Measurements from ENCODE around the gene HOOK2.
A peak's percentile ranks its signal among the peaks of the same experiment; 100 is the strongest.

HOOK2 gene

GRCh38 chr19:12793290-12794195 is 18.2 kb upstream of the HOOK2 start:
- peak; percentile 88 for DNase-seq

DNA sequence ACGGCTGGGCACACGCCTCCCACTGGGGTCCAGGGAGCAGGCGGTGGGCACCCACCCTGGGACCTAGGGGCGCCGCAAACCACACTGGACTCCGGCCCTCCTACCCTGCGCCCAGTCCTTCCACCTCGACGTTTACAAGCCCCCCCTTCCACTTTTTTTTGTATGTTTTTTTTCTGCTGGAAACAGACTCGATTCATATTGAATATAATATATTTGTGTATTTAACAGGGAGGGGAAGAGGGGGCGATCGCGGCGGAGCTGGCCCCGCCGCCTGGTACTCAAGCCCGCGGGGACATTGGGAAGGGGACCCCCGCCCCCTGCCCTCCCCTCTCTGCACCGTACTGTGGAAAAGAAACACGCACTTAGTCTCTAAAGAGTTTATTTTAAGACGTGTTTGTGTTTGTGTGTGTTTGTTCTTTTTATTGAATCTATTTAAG is 17.5 kb upstream of the HOOK2 start:
- DNase-seq, result no peak

GRCh38 chr19:12792051-12792852 is 16.9 kb upstream of the HOOK2 start:
- peak; percentile 46 for DNase-seq

- DNase-seq, result peak; percentile 94
These were observed 16.1 kb upstream of the HOOK2 start, which contains the start of gene JUNB for GRCh38 chr19:12791345-12792050. Gene JUNB (plus strand): TSS chr19:12791486. CDS start chr19:12791772, 286 bp downstream.

DNA sequence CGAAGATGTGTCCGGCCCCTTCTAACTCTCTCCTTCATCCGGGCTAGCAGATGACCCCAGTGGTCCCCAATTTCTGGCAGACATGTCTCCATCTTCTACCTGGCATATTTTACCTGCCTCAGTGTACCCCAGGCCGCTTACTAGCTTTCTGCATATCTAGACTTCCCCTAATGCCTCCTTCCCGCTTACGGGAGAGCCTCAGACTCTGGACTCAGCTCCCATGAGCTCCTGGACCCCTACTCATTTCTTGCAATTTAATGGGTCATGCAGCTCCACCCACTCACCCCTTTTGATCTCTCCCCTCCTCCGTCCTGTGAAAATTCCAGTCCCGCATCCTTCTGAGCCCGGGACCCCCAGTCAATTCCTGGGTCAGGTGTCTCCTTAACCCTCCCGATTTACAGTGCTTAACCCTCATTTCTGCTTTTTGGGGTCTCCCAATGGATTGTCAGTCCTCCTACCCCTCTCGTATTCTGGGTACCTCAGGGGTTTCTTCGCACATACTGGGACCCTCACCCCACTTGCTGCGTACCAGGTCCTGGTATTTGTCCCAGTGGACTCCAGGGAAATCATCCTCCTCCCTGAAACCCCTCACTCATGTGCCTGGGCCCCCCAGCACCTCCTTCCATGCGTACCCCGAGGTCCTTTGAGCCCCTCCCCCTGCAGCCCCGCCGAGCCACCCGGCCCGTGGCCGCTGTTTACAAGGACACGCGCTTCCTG is 15.4 kb upstream of the HOOK2 start:
- peak; percentile 15 for DNase-seq

GRCh38 chr19:12789904-12790619 is 14.7 kb upstream of the HOOK2 start:
- peak; percentile 97 for DNase-seq

GRCh38 chr19:12789098-12789903 is 13.9 kb upstream of the HOOK2 start:
- DNase-seq, result no peak

DNA sequence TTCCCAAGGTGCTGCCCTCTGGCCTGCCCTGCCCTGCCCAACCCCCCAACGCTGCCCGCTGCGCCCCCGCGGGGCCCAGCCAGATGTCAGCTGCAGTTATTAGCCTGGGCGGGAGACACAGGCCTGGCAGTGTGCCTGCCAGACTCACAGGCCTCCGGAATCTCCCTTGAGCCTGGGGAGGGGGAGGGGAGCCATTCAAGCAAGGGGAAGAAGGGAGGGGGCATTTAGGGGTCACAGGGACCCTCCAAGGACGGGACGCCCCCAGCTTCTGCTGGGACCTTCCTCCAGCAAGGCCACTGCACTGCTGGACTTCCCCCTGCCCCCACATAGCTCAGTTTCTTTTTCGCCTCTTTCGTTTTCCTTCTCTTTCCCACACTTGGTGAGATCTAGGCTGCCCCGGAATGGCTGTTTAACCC is 13.3 kb upstream of the HOOK2 start:
- peak; percentile 43 for DNase-seq

- no peak for DNase-seq
These were observed 12.8 kb upstream of the HOOK2 start for GRCh38 chr19:12788042-12788681.

GRCh38 chr19:12787458-12787857 is 12.1 kb upstream of the HOOK2 start:
- no peak for DNase-seq

DNA sequence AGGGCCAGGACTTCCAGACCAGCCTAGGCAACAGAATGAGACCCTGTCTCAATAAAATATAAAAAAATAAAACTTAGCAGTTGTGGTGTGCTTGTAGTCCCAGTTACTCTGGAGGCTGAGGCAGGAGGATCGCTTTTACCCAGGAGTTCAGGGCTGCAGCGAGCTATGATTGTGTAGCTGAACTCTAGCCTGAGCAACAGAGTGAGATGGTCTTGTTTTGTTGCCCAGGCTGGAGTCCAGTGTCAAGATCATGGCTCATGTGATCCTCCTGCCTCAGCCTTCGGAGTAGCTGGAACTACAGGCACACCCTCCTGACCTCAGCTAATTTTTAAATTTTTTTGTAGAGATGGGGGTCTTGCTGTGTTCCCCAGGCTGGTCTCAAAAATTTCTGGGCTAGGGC is 11.6 kb upstream of the HOOK2 start:
- no peak for DNase-seq

- DNase-seq, result peak; percentile 61
These were observed 11.0 kb upstream of the HOOK2 start for GRCh38 chr19:12786141-12786870.

DNA sequence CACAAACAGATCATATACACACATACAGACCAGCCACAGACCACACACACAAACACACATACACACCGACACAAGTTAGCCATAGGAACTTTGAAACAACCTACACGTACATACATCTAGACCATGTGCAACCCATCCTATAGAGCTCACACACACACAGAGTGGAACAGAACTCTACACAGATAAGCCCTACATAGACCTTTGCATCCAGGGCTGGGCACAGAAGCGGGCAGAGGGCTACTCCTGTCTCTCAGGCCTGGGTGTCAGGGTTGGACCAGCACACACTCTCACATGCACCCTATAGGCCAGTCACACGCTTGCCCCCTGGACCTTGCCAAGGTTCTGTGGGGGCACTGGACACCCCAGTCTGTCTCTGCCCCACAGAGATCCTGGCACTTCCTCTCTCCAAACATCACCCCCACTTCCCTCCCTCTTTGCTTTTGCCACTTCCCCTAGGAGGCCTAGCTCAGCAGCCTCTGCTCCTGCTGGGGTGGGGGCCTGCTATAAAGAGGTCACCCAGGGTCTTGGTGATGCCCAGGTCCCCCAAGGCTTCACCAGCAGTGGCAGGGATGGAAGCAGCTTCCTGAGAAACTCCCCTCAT is 10.2 kb upstream of the HOOK2 start:
- DNase-seq, result peak; percentile 62

DNA sequence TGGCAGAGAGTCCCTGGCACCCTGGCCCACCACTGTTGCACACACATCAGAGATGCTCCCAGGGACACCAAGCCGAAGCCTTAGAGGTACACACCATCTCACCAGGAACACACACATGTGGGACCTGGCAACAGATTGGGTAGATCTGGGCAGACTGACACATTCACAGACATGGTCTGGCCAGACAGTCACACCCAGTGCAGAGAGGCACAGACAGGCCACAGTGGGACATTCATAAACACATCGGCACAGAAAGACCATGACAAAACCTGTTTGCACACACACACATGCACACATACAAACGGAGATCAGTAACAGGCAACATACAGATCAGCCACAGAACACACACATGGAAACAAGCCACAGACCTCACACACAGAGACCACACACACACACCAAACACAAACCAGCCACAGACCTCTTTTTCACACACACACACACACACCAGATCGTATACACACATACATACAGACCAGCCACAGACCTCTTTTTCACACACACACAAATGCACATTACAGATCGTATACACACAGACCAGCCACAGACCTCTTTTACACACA is 9.6 kb upstream of the HOOK2 start:
- DNase-seq, result peak; percentile 29

DNA sequence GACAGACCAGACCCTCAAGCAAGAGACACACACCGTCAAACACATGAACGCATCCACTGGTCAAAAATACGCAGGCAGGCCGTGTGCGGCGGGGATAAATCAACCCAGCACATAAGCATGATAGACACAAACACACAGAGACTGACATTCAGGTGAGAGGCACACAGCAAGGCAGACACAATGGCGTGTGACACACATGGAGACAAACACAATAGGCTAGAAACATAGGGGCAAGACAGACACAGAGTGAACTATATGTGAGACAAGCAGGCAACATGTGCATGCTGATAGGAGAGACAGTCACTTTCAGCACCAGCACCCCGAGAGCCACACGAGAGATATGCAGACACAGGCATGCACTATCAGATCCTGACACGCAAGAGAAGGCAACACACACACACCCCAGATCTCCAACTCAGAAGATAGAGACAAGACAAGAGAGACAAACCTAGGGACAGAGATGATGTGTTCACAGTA is 9.1 kb upstream of the HOOK2 start:
- no peak for DNase-seq

- no peak for DNase-seq
These were observed 8.6 kb upstream of the HOOK2 start for GRCh38 chr19:12783849-12784393.

DNA sequence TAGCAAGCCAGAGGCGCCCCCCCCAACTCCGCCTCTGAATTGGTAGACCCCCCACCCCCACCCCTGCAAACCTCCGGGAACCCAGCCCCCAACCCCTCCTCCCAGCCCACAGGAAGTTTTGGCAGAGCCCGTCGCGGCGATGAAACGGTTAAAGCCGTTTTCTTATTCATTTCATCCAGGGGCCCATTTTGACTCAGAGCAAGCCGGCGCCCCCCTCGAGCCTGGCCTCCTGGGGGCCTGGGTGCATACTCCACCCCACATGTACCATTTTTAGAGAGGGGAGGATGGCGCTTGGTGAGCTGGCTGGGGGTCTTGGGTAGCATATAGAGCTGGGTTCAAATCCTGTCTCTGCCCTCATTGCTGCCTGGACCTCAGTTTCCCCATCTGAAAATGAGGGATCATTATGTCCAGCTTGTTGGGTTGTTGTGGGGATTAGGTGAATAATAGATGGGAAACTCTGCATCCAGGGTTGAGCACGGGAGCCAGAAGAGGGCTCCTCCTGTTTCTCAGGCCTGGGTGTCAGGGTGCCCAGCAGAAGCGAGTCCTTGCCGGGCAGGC is 8.0 kb upstream of the HOOK2 start:
- peak; percentile 45 for DNase-seq

Data from GDM1 (cell line).